Nephron (organoid): ENCODE measurements around the gene STRBP.

Experiments
- H3K27ac Mint-ChIP-seq, 3 experiments: 2 replicates each; pipeline ENCODE4 v1.8.0; 2020; ENCODE audit warnings: mixed read lengths in 3 of 3, mild to moderate bottlenecking in 2 of 3, moderate library complexity in 1 of 3
- H3K27me3 Mint-ChIP-seq: 2 replicates; pipeline ENCODE4 v1.8.0; 2021; ENCODE audit warnings: low read depth, mild to moderate bottlenecking, moderate library complexity, mixed read lengths
- H3K36me3 Mint-ChIP-seq: 2 replicates; pipeline ENCODE4 v1.8.0; 2020; ENCODE audit warnings: low read depth, mixed read lengths
- H3K4me1 Mint-ChIP-seq: 2 replicates; pipeline ENCODE4 v1.8.0; 2020; ENCODE audit warnings: mixed read lengths
- H3K4me3 Mint-ChIP-seq, 3 experiments: 2 replicates each; pipeline ENCODE4 v1.8.0; 2020; ENCODE audit warnings: mild to moderate bottlenecking in 3 of 3, mixed read lengths in 3 of 3, moderate library complexity in 2 of 3
- H3K9me3 Mint-ChIP-seq: 2 replicates; pipeline ENCODE4 v1.8.0; 2020; ENCODE audit warnings: mixed read lengths
- TF ChIP-seq, protein P1 (sequence below), 3 experiments: fragments of 200-600 bp; sonication (generic); IDR thresholded peaks; one replicate each; pipeline ENCODE4 v1.5.0; 2021; ENCODE audit warnings: antibody characterized with exemption in 3 of 3; ENCODE audit not compliant: unreplicated experiment in 3 of 3

STRBP gene

DNA sequence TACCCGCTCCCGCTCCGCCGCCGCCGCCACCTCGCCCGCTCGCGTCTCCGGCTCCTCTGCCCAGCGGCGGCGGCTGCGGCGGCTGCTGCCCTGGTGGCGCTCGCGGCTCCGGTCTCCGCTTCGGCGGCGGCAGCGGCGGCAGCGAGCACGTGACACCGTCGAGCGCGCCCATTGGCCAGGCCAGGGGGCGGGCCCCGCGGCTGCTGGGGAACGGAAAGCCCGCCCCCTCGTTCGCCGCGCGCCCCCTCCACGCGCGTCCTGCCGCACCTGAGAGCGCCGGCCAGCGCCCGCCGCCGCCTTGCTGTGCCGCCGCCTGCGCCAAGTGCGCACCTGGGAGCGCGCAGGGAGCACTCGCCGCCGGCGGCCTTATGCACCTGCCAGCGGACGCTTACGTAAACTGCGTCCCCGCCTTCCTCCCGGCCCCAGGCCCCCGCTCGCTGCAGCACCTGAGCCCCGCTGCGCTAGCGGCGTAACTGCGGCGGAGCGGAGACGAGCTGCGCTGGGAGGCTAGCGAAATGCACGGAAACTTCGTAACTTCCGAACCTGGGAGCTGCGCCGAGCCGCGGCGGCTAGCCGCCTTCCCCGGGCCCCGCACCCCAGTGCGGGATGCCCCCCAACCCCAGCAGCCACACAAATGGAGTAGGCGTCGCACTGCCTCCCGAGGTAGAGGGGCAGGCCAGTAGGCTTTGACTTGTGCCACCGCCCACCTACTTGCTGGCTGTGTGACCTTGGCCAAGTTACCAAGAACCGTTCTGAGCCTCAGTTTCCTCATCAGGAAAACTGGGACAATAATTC lies at the start of gene STRBP:
TSS of gene STRBP (minus strand) at position 122 of the 795 bp plus-strand sequence. CDS start 84,452 bp downstream, outside the sequence.
- peaks cover 26% of the 10 kb centered on the region for H3K27me3 Mint-ChIP-seq
- no peaks in the 10 kb centered on the region for H3K9me3 Mint-ChIP-seq
- H3K27ac Mint-ChIP-seq: peak within 1 kb of the TSS in 1 of 3 experiments; percentile 68
- H3K36me3 Mint-ChIP-seq: no peaks in the 10 kb centered on the region
- TF ChIP-seq, protein P1, sequence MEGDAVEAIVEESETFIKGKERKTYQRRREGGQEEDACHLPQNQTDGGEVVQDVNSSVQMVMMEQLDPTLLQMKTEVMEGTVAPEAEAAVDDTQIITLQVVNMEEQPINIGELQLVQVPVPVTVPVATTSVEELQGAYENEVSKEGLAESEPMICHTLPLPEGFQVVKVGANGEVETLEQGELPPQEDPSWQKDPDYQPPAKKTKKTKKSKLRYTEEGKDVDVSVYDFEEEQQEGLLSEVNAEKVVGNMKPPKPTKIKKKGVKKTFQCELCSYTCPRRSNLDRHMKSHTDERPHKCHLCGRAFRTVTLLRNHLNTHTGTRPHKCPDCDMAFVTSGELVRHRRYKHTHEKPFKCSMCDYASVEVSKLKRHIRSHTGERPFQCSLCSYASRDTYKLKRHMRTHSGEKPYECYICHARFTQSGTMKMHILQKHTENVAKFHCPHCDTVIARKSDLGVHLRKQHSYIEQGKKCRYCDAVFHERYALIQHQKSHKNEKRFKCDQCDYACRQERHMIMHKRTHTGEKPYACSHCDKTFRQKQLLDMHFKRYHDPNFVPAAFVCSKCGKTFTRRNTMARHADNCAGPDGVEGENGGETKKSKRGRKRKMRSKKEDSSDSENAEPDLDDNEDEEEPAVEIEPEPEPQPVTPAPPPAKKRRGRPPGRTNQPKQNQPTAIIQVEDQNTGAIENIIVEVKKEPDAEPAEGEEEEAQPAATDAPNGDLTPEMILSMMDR (IDR thresholded peaks at IDR 0.05; ENCODE audit: unreplicated experiment in 3 of 3): no peak
- peaks cover 8% of the 10 kb centered on the region for H3K4me1 Mint-ChIP-seq
- H3K4me3 Mint-ChIP-seq: peak within 1 kb of the TSS; percentile 87 to 92 (median 90)

DNA sequence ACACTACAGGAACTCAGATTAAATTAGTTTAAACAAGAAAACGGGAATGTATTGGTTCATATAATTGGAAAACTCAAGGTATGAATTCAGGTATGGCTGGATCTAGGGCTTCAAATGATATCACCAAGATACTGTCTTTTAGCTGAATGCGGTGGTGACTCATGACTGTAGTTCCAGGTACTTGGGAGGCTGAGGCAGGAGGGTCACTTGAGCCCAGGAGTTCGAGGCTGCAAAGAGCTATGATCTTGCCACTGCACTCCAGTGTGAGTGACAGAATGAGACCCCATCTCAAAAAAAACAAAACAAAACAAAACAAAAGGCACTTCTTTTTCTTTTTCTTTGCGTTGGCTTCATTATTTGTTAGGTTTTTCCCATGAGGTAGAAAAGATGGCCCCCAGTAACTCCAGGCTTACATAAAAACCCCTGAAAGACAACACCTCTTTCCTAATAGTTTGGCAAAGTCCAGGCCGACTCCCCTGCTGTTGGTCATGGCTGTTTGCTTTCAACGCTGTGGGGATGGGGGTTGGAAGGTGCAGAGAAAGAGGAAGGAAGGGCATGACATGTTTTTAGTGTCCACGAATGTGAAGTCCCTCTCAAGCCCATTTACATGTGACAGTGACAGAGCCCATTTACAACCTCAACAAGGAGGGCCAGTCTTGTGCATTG lies 47.8 kb upstream of the STRBP start:
- Mint-ChIP-seq H3K36me3 (no peaks in the 10 kb centered on the region), H3K9me3 (no peaks in the 10 kb centered on the region), H3K27ac (no peak overlapping the region), H3K4me1 (peaks cover 38% of the 10 kb centered on the region), H3K4me3 (no peak overlapping the region), H3K27me3 (peaks cover 7% of the 10 kb centered on the region)
- TF ChIP-seq, protein P1 (IDR thresholded peaks at IDR 0.05; ENCODE audit: unreplicated experiment in 3 of 3): no peak

DNA sequence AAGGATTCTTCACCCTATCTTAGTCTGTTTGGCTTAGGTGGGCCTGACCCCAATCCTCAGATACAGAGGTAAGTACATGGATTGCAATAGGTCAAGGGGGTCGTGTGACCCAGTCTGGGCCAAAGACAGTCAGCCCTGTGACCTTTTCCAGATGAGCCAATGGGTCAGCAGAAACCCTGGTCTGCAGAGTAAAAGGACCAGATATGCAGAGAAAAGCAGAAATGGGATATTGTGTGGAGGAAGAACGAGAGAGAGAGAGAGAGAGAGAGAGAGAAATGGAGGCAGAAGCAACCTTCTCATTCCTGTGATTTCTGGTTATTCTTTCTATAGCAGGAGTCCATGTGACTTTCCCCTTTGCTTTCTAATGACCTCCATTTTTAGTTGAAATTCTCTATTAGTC lies 47.2 kb upstream of the STRBP start:
- H3K27ac Mint-ChIP-seq: no peak overlapping the region
- TF ChIP-seq, protein P1 (IDR thresholded peaks at IDR 0.05; ENCODE audit: unreplicated experiment in 3 of 3): no peak
- peaks cover 7% of the 10 kb centered on the region for H3K27me3 Mint-ChIP-seq
- no peaks in the 10 kb centered on the region for H3K36me3 Mint-ChIP-seq
- H3K4me1 Mint-ChIP-seq: peaks cover 43% of the 10 kb centered on the region
- no peak overlapping the region for H3K4me3 Mint-ChIP-seq
- H3K9me3 Mint-ChIP-seq: no peaks in the 10 kb centered on the region

DNA sequence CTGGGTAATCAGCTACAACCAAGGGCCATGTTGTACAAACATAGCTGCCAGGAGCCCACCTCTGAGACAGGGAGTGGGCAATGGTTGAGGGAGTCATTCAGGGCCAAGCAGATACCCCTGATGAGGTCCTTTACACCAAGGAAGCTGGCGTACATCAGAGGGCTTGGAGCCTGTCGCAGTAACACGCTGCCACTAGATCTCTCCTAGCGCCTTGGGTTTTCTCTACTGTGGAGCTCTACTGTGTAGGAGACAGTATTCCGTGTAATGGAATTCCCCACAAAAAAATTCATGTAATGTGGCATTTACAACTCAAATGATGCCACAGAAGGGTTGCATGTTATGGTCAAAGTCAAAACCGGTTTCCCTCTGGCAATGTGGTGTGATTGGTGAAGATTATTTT lies 46.2 kb upstream of the STRBP start:
- Mint-ChIP-seq H3K27me3 (peaks cover 7% of the 10 kb centered on the region), H3K4me3 (no peak overlapping the region), H3K27ac (no peak overlapping the region), H3K9me3 (no peaks in the 10 kb centered on the region), H3K36me3 (no peaks in the 10 kb centered on the region), H3K4me1 (peaks cover 37% of the 10 kb centered on the region)
- TF ChIP-seq, protein P1 (IDR thresholded peaks at IDR 0.05; ENCODE audit: unreplicated experiment in 3 of 3): no peak

DNA sequence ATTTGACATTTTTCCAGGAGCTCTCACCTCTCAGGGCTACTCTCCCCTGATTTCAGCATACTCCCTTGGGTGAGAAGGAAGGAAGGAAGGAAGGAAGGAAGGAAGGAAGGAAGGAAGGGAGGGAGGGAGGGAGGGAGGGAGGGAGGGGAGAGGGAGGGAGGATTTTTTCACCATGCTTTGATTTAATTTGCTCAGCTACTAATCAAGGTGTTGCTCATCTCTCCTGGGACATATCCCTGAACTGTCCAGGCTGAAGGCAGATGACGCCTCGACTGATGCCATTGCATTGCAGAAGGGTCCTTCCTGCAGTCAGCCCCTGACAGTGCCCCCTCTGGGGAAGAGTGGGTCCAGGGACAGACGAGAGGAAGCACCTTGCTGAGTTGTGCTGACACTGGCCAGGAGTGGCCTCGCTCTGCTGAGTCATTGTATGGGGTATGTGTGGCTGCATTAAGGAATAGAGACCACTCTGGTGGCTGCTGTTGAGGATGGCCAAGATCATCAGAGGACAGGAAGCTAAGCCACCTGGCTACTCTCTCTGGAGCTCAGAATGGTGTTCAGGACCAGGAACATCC lies 44.0 kb upstream of the STRBP start:
- Mint-ChIP-seq H3K4me3 (no peak overlapping the region), H3K36me3 (no peaks in the 10 kb centered on the region), H3K9me3 (no peaks in the 10 kb centered on the region), H3K27me3 (peaks cover 7% of the 10 kb centered on the region), H3K27ac (peak overlapping the region in 1 of 3 experiments; percentile 48), H3K4me1 (peaks cover 27% of the 10 kb centered on the region)
- TF ChIP-seq, protein P1 (IDR thresholded peaks at IDR 0.05; ENCODE audit: unreplicated experiment in 3 of 3): no peak
